Parathyroid adenoma (tissue), 2 donors: ENCODE measurements around the gene ODC1.
A peak's percentile ranks its signal among the peaks of the same experiment; 100 is the strongest.

ENCODE experiments used
- H2AFZ ChIP-seq: fragments of 300-600 bp; sonication (generic); one replicate; pipeline ENCODE4 v1.7.0; 2017; ENCODE audit warnings: antibody characterized with exemption, mild to moderate bottlenecking
- H3K27ac ChIP-seq: fragments of 300-600 bp; sonication (generic); one replicate; pipeline ENCODE4 v1.7.0; 2017
- H3K27me3 ChIP-seq: fragments of 300-600 bp; sonication (generic); one replicate; pipeline ENCODE4 v1.7.0; 2017; ENCODE audit warnings: low read length; ENCODE audit not compliant: control insufficient read depth, insufficient read depth
- H3K36me3 ChIP-seq: fragments of 300-600 bp; sonication (generic); one replicate; pipeline ENCODE4 v1.7.0; 2017; ENCODE audit warnings: low read length; ENCODE audit not compliant: control insufficient read depth, insufficient read depth
- H3K4me1 ChIP-seq: fragments of 300-600 bp; sonication (generic); one replicate; pipeline ENCODE4 v1.7.0; 2017; ENCODE audit warnings: control low read depth
- H3K4me2 ChIP-seq: fragments of 300-600 bp; sonication (generic); one replicate; pipeline ENCODE4 v1.7.0; 2017; ENCODE audit warnings: low read length
- H3K4me3 ChIP-seq: fragments of 300-600 bp; sonication (generic); one replicate; pipeline ENCODE4 v1.7.0; 2017; ENCODE audit warnings: low read depth, low read length
- H3K79me2 ChIP-seq: fragments of 300-600 bp; sonication (generic); one replicate; pipeline ENCODE4 v1.7.0; 2017; ENCODE audit warnings: control low read depth
- H3K9ac ChIP-seq: fragments of 300-600 bp; sonication (generic); one replicate; pipeline ENCODE4 v1.7.0; 2017; ENCODE audit warnings: mild to moderate bottlenecking
- H3K9me3 ChIP-seq: fragments of 300-600 bp; sonication (generic); one replicate; pipeline ENCODE4 v1.7.0; 2017; ENCODE audit warnings: low read length; ENCODE audit not compliant: control insufficient read depth
- TF ChIP-seq, protein P1 (sequence below): fragments of 300-600 bp; sonication (generic); IDR thresholded peaks from one replicate; pipeline ENCODE4 v1.7.0; 2017; ENCODE audit warnings: antibody characterized with exemption, mild to moderate bottlenecking
- donor health status: primary hyperparathyroidism.

ODC1 gene

DNA sequence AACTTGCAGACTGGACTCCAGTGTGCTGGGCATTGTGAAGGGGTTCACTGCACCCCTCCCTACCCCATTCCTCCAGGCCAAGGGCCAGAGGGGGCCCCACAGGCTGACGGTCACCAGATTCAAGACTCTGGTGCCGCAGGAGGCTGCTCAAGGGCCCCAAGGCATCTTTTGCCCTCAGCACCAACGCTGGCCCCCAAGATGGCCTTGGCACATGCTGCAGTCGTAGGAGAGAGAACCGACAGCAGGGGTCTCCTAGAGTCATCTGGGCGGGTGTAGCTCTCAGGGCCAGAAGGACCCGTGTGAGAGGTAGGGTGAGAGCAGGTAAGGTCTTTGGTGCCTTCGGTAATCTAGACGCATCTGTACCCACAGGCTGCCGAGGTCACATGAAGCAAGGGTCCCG, 18.7 kb upstream of the ODC1 start:
- Histone ChIP-seq H3K9ac (no peak overlapping the region), H3K4me2 (no peak overlapping the region), H3K9me3 (no peaks in the 10 kb centered on the region), H3K4me1 (peaks cover 8% of the 10 kb centered on the region), H3K4me3 (no peak overlapping the region), H3K27me3 (no peaks in the 10 kb centered on the region), H3K79me2 (no peaks in the 10 kb centered on the region), H3K27ac (no peak overlapping the region), H3K36me3 (no peaks in the 10 kb centered on the region), H2AFZ (no peak overlapping the region)
- TF ChIP-seq, protein P1, sequence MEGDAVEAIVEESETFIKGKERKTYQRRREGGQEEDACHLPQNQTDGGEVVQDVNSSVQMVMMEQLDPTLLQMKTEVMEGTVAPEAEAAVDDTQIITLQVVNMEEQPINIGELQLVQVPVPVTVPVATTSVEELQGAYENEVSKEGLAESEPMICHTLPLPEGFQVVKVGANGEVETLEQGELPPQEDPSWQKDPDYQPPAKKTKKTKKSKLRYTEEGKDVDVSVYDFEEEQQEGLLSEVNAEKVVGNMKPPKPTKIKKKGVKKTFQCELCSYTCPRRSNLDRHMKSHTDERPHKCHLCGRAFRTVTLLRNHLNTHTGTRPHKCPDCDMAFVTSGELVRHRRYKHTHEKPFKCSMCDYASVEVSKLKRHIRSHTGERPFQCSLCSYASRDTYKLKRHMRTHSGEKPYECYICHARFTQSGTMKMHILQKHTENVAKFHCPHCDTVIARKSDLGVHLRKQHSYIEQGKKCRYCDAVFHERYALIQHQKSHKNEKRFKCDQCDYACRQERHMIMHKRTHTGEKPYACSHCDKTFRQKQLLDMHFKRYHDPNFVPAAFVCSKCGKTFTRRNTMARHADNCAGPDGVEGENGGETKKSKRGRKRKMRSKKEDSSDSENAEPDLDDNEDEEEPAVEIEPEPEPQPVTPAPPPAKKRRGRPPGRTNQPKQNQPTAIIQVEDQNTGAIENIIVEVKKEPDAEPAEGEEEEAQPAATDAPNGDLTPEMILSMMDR, result no peak

DNA sequence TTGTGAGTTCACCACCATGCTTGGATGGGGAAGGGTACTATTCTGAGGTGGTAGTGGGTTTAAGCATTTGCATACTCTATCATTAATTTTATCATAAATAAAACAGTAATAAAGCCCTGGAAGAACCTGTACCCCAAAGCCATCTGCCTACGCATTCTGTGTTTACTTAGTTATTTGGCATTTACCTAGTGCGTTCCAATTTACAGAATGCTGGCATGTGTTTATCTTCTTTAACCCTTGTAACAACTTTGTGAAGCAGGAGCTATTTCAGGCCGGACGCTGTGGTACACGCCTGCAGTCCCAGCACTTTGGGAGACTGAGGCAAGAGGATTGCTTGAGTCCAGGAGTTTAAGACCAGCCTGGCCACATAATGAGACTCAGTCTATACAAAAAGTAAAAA, 17.8 kb upstream of the ODC1 start:
- Histone ChIP-seq H3K4me3 (no peak overlapping the region), H3K4me1 (peaks cover 12% of the 10 kb centered on the region), H2AFZ (no peak overlapping the region), H3K27me3 (no peaks in the 10 kb centered on the region), H3K9me3 (no peaks in the 10 kb centered on the region), H3K36me3 (no peaks in the 10 kb centered on the region), H3K4me2 (no peak overlapping the region), H3K79me2 (no peaks in the 10 kb centered on the region), H3K27ac (no peak overlapping the region), H3K9ac (no peak overlapping the region)
- TF ChIP-seq, protein P1, result no peak

DNA sequence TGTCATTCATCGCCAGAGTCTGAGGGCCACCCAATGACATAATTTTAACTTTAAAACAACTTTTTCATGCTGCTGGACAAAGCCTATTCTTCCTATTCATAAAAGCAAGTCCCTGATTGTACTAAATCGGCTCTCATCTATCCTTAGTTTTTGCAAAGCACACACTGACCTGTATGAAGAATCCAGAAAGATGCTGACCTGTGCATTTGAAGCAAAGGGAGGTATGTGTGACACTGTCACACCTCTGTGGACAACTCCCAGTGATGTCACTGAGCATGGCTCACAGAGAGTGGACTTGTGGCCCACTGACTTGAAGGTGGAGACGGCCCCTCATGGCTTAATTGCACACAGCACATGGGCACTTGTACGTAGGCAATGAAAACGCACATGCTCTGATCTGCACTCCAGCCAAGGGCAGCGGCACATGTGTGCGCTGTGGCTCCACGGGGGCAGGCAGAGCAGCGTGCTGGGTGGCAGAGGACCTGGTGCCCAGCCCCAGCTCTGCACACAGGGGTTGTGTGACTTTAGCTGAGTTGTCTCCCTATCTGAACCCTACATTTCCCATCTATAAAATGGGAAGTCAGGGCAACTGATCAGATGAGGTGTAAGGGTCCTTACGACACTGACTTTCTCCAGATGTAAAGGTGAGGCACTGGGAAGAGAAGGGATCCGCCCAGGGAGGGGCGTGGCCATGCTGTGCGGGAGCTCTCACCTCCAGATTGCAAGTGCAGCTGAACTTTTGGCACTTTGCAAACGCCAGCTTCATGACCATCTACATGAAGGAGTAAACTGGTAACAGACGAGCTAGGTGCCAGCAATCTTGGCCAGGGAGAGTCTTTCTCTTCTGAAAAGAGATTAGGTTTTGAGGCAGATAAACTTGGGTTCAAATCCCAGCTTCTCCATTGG, 14.3 kb upstream of the ODC1 start:
- no peak overlapping the region for H3K4me2 ChIP-seq
- H2AFZ ChIP-seq, result peak overlapping the region; percentile 19
- H3K36me3 ChIP-seq, result no peaks in the 10 kb centered on the region
- H3K9ac ChIP-seq, result no peak overlapping the region
- no peaks in the 10 kb centered on the region for H3K27me3 ChIP-seq
- H3K4me1 ChIP-seq, result peaks cover 36% of the 10 kb centered on the region
- H3K4me3 ChIP-seq, result no peak overlapping the region
- H3K27ac ChIP-seq, result no peak overlapping the region
- TF ChIP-seq, protein P1, result no peak
- H3K9me3 ChIP-seq, result no peaks in the 10 kb centered on the region
- H3K79me2 ChIP-seq, result no peaks in the 10 kb centered on the region

DNA sequence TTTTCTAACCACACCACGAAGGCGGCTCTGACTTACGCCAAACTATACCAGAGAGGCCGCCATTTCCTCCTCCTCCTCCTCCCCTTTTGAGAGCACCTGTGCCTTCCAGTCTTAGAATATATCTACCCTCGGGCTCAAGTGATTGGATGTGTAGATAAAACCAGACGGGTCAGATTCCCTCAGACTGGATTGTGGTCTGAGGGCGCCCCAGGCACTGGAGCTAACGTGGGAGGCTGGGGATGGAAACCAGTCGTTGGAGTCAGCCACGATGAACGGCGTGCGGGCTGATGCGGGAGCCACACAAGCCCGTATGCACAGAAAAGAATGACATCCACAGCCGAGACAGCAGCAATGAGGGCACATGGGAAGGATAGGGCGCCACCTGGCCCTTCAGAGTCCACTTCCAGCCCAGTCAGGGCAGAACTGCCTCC, 12.3 kb upstream of the ODC1 start:
- Histone ChIP-seq H3K36me3 (no peaks in the 10 kb centered on the region), H3K27ac (peak overlapping the region; percentile 47), H3K4me2 (no peak overlapping the region), H3K4me1 (peaks cover 37% of the 10 kb centered on the region), H3K9ac (no peak overlapping the region), H3K4me3 (no peak overlapping the region), H3K9me3 (no peaks in the 10 kb centered on the region), H3K27me3 (no peaks in the 10 kb centered on the region), H2AFZ (peak overlapping the region; percentile 69), H3K79me2 (no peaks in the 10 kb centered on the region)
- TF ChIP-seq, protein P1, result peak; percentile 16
